Measurements from ENCODE around the gene GPAM.
A peak's percentile ranks its signal among the peaks of the same experiment; 100 is the strongest.
"Not testable (repeated sequence)": the region's sequence is repeated elsewhere in the genome, so short reads cannot be mapped to it uniquely, and the experiment has no call there.

The GPAM gene

DNA sequence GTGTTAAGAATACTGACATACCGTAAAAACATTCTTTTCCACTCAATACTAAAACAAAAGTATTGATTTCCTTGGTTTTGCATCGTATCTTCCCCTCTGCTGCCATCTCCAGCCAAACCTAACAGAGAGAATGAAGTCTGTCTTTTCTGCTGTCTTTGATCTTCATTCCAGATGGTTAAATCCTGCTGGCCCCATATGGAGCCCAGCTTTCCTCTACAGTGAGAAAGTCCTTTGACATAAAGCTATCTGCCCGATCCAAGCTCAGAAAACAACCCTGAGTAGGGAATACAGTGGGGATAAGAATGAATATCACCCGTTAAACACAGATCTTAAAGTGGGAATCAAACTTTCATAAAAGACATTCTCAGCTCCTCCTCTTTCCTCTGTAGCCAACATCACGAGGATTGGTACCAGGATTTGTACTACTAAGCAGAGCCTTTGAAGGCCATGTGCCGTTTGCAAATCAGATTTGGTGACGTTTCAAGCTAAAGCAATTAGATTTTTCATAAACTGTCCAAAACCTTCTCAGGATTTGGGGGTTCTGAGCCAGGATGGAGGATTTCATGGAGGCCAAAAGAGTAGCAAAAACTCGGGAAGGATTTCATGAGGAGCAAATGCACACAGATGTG is 30.8 kb upstream of the GPAM start:
- DNase-seq: no peak

DNA sequence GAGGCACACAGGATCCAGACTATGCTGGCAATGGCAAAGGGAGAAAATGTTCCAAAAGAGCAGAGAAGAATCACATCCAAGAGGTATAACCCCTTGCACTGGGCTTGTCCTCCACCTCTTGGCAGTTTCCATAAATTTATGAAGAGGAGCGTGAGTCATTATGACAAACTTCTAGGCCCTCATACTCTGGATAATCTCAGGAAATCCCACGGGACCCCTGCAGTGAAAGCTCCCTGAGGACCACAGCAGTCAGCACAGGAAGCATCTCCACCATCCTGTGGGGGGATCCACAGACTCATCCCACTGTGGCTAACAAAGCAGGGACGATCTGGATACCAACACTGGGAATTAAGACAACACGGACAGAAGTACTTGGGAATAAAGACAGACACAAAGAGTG is 30.3 kb upstream of the GPAM start:
- no peak for DNase-seq

DNA sequence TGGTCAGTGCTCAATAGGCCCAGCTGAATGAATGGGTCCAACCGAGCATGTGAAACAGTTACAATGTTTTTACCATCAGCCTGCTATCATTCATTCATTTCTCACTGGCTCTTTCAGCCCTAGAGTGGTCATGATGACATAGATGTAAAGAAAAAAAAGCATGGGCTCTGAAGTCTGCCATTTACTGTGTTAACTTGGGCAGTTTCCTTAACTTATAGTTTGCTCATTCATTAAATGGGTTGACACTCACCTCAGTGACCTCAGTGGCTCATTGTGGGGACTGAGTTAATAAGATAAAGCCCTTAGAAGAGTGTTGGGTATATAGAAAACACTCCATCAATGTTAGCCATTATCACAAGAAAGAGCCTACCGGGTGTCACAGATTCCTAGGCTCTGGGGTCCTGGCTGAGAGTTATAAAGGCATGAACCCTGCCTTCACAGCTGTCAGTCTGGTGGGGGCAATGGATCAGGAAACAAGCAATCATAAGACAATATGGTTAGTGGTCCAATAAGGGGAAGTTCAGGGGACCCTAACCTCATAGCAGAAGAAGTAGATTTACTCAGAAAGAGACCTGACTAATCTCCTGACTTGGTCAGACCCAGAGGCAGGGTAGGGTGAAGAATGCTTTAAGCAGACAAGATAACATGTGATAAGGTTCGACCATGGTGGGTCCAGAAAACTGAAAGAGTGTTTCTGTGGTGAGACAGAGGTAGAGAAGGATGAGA is 29.7 kb upstream of the GPAM start:
- no peak for DNase-seq

- no peak for DNase-seq
These were observed 27.1 kb upstream of the GPAM start for GRCh38 chr10:112210666-112211065.

GRCh38 chr10:112209684-112210131 is 26.1 kb upstream of the GPAM start:
- DNase-seq: no peak

- DNase-seq: no peak
These were observed 25.4 kb upstream of the GPAM start for GRCh38 chr10:112208997-112209396.

DNA sequence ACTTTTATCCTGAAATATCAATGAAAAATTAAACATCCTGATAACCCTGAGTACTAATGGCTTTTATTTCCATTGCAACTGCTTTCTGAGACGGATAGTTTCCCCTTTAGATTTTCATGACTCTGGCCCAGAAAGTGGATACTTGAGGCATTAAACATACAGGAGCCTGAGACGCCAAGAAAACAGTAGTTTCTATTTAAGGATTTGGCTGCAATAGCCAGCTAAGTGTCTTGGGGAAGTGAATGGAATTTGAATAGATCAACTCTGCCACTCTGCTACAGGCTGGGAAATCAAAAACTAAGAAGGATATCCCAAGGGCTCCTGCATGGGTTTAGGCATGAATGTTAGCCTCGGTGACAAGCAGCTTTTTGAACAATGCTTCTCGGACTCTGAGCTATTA is 24.7 kb upstream of the GPAM start:
- no peak for DNase-seq

- DNase-seq: no peak
These were observed 19.9 kb upstream of the GPAM start for GRCh38 chr10:112203328-112204076.

- DNase-seq: no peak
These were observed 19.1 kb upstream of the GPAM start for GRCh38 chr10:112202561-112203241.

- DNase-seq: no peak
These were observed 18.5 kb upstream of the GPAM start for GRCh38 chr10:112202076-112202475.

DNA sequence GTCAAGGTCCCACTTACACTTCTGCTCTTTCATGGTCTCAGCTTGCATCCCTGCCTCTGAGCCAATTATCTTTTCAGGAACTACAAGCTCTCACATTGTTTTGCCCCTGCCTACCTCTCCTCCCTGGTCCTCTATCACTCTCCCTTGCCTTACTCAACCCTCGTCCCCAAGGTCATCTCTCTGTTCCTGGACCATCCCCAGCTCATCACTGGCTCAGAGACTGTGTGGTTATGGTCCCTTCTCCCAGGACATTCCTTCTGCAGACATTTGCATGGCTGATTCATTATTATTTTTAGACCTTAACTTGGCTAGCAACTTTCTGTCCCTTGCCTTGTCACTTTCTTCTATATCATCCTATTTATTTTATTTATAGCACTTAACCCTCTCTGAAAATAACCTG is 17.8 kb upstream of the GPAM start:
- DNase-seq: no peak

GRCh38 chr10:112200259-112200658 is 16.7 kb upstream of the GPAM start:
- not testable (repeated sequence) for DNase-seq

- DNase-seq: not testable (repeated sequence)
These were observed 14.1 kb upstream of the GPAM start for GRCh38 chr10:112197662-112198061.

DNA sequence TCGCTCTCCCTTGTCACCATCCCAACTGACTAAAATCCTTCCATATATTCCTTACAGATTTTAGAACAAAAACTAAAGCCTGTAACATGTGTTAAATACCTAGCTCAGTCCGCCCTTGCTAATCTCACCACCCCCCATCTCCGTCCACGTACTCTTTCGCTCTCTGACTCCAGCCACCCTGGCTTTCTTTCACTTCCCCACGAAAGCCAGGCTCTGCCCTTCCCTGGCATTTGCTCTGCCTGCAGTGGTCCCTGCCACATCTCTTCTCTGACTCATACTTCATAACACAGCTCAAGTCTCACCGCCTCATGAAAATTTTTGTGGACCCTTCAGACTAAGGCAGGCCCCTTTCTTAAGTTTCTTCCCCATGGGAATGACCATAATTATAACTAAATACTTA is 11.7 kb upstream of the GPAM start:
- DNase-seq: no peak

GRCh38 chr10:112191791-112192190 is 8.2 kb upstream of the GPAM start:
- DNase-seq: no peak

GRCh38 chr10:112191041-112191590 is 7.6 kb upstream of the GPAM start:
- DNase-seq: no peak

GRCh38 chr10:112189465-112189864 is 5.9 kb upstream of the GPAM start:
- no peak for DNase-seq

- DNase-seq: no peak
These were observed 4.0 kb upstream of the GPAM start for GRCh38 chr10:112187527-112187926.

GRCh38 chr10:112185959-112186358 is 2.4 kb upstream of the GPAM start:
- no peak for DNase-seq

GRCh38 chr10:112184379-112184778 is 814 bp upstream of the GPAM start:
- no peak for DNase-seq

DNA sequence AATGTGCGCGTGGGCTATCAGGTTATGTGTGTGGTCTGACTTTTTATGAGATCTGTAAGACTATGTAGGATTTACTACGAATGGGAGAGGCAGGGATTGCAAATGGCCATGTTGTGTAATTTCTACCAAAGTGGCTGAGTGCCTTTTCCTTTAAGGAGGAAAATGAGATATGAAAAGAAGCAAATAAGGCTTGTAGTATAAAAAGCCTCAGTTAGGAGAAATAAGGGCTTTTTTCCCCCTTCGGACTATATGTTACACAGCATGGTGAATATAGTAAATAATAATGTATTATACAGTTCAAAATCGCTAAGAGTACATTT is 447 bp upstream of the GPAM start:
- DNase-seq: no peak

DNA sequence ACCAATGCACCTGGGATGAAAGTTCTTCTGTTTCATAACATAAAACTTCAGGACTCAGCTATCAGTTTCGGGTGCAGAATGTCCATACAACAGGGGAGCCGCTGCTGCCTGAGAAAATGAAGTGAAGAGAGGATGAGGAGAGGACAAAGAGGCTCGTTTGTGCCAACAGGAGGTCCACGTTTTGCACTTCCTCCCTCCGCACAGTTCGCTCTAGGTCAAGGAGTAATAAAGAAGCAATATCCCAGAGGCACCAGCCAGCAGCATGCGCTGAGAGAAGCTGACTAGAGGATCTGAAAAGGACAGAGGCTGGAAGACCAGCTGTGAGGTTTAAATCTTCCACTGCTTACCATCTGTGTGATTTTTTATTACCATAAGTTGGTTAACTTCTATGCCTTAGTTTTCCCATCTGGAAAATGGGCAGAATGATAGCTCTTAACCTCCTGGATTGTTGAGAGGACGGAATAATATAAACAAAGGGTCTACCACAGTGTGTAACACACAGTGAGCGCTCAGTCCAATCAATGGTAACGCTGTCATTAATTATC is 709 bp downstream of the GPAM start:
- DNase-seq: peak in 1 of 2 experiments; percentile 7

DNA sequence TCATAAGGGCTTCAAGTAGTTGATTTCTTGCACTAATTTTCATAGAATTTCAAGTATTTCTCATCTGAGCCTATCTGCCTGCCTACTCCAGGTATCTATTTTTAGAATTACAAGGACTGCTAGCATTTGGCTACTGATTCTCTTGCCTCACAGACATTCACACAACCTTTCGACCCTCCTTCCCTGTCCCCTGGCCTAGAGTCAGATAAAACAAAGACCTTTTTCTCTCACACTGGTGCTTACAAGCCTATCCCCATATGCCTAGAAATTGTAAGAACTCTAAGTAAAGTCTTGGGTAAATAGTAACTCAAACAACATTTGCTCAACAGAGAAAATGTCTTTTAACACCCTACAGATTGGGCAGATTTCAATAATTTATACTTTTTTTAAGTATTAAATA is 6.3 kb downstream of the GPAM start:
- no peak for DNase-seq

All from activated CD4-positive, alpha-beta T cell treated with anti-CD3 and anti-CD28 coated beads, Interleukin-2, amount 50 U/mL, for 48 hours (primary cell).